HG03103 (cell line): ENCODE data around the gene TRIO.

Experiments used
- ATAC-seq: cut with Tn5 transposase; IDR thresholded peaks from one replicate; pipeline ENCODE4 v1.9.1; 2021; ENCODE audit warnings: low read depth; ENCODE audit not compliant: unreplicated experiment

TRIO gene

DNA sequence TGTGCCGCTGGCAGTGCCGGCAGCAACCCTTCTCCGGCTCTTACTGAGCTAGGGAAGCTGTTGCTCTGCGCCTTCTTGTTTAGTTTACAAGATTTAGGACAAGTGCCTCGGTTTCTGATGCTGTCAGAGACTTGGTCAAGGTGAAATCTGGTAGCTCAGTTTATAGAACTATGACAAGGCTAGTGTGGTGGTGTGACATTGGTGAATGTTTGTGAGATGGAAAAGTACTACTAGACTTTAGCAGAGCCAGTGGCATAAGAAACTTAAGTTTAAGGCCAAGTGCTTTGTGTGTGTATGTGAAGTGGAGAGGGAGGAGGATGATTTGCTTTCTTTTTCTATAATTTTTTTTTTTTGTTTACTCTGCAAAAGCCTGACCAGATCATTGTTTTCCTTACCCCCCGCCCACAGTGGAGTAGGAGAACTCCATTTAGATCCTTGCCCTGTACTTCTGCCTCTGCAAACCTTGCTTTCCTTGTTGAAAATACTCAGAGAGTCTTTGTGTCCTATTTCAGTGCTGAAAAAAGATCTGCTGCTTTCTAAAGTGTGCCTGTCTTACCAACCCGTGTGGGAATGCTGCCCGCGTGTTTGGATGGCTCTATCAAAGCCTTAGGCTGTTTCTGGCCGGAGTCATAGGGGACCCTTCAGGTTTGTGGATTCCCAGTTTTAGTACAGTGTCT, 75.9 kb downstream of the TRIO start:
- no peak for ATAC-seq

DNA sequence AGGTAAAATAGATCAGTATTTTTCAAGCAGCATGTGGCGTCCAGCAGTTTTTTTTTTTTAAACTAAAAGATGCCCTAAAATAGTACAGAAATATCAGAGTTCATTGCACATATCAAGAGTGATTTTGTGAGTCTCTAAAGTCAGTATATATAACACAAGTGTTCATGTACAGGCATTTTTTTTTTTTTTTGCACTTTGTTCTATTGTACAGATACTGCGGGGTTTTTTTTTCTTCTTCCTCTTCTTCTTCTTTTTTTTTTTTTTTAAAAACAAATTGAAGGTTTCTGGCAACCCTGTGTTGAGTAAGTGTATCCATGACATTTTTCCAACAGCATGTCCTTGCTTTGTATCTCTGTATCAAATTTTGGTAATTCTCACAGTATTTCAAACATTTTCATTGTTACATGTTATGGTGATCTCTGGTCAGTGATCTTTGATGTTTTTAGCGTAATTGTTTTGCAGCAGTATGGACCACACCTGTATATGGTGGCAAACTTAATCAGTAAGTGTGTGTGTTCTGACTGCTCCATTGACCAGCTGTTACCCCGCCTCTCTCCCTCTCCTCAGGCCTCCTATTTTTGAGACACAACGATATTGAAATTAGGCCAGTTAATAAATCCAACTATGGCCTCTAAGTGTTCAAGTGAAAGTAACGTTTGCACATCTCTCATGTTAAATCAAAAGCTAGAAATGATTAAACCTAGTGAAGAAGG, 76.8 kb downstream of the TRIO start:
- ATAC-seq = no peak

DNA sequence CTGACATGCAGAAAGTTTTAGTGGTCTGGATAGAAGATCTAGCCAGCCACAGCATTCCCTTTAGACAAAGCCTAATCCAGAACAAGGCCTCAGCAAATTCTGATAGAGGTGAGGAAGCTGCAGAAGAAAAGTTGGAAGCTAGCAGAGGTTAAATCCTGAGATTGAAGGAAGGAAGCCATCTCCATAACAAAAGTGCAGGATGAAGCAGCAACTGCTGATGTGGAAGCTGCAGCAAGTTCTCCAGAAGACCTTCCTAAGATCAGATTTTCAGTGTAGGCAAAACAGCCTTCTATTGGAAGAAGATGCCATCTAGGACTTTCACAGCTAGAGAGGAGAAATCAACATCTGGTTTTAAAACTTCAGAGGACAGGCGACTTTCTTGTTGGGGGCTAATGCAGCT, 77.5 kb downstream of the TRIO start:
- no peak for ATAC-seq

DNA sequence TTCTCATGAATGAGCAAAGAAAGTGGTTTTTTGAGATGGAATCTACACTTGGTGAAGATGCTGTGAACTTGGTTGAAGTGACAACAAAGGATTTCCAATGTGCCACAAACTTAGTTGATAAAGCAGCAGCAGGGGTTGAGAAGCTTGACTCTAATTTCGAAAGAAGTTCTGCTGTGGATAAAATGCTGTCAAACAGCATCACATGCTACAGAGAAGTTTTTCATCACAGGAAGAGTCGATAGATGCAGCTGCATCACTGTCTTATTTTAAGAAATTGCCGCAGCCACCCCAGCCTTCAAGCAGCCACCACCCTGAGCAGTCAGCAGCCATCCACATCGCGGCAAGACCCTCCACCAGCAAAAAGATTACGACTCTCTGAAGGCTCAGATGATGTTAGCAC, 78.6 kb downstream of the TRIO start:
- no peak for ATAC-seq

DNA sequence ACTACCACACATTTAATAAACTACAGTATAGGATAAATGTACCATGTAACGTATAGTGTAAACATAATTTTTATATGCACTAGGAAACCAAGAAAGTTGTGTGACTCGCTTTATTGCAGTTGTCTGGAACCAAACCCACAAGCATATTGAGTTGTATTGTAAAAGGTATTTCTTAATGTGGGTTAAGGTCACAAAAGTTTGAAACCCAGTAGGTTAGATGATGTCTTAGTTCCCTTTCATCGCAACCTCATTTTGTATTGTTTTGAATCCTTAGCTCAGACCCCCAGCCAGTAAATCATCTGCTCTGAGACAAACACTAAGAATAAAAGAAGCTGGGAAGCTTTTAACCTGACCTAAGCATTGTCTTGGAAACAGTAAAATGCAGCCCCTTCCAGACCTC, 79.1 kb downstream of the TRIO start:
- ATAC-seq = no peak

DNA sequence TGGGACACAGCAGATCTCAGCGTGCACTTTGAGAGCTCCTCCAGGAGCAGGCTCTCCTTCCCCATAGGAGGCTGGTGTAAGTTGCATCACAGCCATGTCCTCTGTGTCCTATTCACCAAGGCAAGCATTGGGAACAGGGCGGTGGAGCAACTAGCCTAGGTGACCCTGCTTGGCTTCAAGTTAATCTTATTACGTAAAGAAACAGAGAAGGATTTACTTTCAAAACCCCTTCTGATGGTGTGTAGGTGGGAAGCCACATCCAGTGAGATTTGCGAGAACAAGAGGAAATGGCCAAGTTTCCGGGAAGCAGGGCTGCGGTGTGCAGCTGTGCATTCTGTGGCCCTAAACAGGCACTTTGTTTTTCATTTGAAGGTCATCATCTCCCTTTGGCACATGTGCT, 80.2 kb downstream of the TRIO start:
- ATAC-seq = no peak

DNA sequence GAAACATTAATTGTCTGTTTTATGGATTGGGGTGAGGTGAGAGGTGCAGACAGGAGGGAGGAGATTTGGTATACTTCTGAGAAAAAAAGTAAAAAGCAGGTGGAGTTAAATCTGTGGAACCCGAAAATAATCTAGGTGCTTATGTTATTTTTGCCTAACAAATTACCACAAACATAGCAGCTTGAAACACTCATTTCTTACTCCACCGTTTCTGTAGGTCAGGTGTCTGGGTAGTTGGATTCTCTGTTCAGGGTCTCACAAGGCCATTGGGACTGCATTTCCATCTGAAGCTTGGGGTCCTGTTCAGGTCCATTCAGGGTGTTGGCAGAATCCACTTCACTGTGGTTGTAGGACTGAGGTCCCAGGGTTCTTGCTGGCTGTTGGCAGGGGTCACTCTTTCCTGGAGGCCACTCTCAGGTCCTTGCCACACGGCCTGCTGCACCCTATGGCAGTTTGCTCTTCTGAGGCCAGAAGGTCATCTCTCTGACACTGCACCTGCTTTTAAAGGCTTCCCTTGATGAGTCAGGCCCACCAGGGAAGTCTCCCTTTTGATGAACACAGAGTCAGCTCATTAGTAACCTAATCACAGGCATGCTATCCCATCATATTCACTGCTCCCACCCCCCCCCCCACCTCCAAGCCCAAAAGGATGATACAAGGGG, 82.2 kb downstream of the TRIO start:
- no peak for ATAC-seq

DNA sequence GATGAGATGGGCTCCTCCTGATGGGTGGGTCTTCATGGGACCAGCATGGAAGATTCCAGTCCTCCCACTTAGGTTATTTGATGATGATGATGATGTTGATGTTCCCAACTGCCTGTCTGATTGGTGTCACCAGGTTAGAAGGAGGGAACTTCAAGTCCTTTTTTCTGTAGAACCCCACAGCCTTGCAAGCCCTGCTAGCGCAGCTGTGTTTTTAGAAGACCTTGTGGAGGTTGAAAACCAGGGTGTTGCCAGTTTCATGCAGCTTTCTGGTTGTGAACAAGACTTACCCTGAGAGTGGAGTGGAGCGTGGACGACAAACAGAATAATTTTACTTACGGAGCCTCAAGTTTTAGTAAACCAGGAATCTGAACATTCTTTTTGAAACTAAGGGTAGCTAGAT, 83.0 kb downstream of the TRIO start:
- no peak for ATAC-seq

DNA sequence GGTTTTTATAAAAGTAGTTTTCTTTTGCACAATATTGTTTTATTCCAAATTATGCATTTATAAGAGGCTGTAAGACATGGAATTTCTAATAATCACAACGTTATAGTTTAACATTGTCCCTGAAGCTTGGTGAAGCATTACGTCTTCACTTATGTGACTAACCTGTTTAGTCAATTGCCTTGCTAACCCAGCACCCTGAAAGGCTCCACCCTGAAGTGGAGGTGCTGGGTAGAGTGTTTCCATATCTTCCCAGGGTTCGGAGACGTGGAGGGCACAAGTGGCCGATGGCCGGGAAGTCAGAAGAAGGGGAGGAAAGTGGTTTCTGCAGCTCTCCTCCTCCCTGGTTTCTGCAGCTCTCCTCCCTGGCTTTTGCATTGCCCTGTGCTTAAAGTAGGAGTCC, 83.4 kb downstream of the TRIO start:
- ATAC-seq = no peak

DNA sequence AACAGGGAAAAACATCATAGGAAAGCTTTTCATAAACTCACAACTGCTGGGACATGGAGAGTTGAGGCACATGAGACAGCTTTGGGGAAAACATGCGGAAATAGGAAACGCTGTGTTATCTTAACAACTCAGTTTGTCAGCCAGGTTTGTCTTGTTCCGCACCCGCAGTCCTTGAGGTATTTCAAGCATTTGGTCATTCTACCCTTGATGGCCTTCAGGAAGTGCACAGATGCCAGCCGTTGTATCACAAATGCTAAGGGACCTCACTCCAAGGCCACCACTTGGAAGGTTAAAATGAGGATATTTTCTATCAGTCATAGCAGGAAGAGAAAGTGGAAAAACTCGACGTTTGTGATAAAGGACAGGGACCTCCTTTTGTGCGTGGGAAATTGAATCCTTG, 83.8 kb downstream of the TRIO start:
- no peak for ATAC-seq

DNA sequence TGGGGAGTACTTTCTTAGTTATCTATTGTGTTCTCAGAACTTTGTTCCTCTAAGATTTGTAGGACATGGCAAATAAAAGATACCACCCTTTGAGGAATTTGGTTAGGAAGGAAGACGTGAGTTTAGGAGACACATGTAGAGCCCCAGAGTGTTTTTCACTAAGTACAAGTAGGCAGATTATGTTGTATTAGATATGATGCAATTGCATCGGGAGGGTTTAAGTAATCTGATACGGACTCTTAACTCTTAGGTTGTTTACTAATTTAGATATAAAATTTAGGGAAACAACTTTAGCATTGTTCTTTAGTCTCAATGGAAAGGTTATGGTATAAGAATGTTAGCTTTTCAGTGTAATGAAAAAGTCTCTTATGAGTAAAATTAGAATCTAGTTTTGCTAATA, 84.4 kb downstream of the TRIO start:
- ATAC-seq = no peak

DNA sequence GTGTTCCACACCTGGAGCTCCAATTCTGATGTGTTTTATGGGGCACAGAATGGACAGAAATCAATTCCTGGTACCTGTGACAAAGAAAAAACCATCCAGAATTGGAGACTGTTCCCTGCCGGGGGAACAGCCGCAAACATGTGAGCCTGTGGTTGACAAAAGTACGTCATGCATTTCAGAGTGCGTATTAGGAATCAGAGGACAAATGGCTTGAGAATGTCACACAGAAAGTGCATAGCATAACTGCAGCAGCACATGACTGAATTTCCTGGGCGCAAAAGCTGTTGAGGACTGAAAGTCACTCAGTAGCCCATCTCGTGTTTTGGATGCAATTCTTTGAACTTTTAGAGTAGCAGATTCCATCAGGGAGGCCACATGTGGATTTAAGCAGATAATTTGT, 85.1 kb downstream of the TRIO start:
- no peak for ATAC-seq

DNA sequence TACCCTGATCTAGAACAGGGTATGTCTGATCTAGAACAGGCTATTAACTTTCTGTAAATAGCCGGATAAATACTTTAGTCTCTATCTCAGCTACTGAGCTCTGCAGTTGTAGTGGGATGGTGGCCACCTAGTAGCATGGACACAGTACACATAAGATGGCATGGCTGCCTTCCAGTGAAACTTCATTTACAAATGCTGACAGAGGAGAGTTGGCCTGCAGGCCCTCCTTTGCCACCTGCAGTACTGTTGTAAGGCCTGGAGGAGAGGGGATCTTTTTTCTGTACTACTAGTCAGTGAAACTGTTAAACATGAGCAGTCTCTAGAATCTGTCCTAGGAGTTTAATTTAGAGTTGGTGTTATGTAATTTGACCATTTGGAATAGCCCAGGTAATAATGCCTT, 86.0 kb downstream of the TRIO start:
- no peak for ATAC-seq

DNA sequence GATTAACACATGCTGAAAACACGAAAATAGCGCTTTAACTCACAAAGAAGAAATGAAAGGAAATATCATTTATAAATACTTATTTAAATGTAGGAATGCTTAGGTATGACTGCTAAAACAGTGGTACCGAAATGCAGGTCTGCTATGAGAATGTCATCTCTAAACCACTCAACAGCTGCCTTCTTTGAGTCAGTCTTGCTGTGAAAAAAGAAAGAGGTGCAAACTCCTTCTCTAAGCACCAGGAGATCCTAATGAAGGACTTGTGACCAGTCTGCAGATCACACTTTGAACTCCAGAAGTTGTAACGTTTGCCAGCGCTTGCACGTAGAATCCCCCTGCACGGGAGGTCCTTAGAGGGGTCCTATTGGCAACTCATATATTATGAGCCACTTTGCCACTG, 86.6 kb downstream of the TRIO start:
- no peak for ATAC-seq

DNA sequence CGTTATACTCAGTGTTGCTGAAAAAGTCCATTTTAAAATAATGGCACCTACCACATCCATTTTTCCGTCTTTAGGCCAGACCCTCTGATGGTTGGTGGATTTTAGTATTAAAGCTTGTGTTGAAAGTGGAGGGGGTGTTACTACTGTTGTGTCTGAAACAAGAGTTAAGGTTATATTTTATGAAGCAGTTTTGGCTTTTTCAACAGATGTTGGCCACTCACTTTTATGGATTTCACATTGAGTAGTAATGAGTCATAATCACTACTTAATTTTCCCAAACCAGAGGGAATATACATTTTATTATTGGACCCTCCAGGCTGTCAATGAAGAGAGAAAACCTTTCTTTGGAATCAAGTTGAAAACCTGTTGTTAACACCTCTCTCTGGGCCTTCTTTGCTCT, 88.0 kb downstream of the TRIO start:
- ATAC-seq = no peak

DNA sequence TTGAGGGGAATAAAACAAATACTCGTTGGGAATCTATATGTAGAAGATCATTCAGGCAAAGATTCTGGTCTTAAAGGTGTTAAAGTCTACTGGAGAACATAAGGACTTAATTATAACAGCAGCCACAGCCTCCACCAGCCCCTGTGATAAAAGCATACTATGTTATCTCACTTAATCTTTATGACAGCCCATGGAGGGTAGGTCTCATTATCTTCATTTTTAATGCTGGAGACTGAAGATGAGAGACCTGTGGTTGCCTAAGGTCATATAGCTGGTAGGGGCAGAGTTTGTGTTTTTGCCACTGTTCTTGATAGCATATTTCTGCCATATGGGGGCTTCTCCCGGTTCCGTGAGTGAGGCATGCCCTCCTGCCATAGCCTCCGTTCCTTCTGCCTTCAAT, 88.7 kb downstream of the TRIO start:
- no peak for ATAC-seq

DNA sequence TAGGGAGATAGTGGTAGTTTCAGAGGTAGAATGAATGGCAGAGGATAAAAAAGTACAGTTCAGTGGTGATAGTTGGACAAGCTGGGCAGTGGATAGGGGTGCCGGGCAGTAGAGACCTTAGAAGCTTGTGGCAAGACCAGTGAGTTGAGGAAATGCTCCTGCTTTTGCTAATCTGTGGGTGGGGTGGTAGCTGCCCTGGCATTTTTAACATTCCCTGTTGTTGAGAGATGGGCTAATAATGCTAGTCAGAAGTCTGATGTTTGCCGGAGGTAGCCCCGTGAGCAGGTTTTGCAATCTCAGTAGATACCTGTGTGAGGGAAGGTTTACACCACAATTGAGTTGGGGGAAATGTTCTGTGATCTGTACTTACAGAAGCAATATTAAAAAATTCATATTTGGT, 91.1 kb downstream of the TRIO start:
- ATAC-seq = no peak

DNA sequence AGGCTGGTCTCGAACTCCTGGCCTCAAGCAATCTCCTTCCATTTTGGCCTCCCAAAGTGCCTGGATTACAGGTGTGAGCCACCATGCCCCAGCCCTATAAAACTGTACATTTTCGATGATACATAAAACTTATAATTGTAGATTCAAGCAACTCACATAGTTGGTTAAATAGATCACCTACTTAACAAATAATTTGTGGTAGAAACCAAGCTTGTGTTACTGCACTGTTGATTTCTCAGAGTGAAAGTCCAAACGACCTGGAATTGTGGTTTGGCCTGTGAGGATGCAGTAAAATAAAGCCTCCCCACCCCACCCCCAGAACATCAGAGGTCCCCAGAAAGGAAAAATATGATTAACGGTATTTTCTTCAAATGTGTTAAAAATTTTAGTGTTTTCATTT, 92.7 kb downstream of the TRIO start:
- no peak for ATAC-seq

DNA sequence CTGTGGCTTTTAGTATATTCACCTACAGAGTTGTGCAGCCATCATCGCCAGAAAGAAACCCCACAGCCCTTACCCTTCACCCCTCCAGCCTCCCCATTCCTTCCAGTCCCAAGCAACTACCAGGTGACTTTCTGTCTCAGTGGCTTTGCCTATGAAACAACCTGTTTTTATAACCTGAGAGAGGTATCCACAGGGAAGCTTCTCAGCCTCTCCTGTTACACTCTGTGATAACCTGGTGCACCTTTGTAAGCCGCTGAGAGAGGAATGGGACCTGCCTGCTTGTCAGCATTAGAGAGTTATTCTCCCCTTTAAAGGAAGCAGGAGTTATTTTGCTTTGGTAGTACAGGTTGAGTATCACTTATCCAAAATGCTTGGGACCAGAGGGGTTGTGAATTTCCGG, 93.6 kb downstream of the TRIO start:
- no peak for ATAC-seq

DNA sequence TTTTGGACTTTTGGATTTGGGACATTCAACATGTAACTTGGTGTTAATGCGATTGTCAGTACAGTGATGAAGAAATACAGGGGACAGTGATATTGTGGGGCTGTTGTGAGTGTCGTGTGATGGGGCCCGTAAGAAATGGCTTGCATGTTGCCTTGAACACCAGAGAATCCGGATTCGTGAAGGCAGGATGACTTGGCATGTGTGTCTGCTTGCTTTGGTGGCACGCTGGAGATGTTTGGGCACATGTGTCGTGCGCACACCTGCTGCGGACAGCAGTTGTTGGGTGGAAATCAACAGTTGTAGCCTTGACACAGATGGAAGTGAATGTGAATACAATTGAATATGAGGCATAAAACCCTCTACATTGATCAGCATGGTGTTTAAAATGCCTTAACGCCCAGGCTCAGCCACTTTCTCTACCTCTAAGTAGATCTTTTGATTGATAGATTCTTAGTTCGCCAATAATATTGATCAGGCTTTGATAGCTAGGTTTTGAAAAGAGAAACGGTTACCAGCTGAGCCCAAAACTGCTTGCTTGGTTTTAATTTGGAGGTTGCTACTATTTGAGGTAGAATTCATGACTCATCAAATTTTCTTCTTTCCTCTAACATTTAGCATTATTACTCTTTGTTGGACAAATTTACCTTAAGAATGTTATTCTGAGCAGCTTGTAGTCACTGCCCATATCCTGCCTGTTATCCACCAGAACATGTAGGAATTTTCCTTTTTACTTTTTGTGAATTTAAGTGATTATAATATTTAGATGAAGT, 94.4 kb downstream of the TRIO start:
- ATAC-seq = no peak

DNA sequence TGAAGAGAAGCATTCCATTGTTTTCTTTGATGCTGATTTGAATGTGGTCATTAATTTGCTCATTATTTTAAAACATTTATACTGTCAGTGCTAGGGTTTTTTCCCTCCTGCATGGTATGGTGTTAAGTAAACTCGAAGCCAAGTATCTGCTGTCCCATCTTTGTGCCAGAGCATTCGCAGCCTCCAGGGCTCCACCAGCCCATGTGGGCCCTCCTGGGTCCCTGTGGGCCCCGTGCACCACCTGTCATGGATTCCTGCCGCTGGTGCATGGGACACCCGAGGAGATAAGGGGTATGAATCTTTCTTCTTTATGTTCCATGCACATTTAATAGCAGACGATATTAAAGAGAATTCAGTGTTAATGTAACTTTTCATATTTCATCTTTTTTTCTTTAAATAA, 95.1 kb downstream of the TRIO start:
- no peak for ATAC-seq
